ENCODE results near the gene HLA-B. TPM values are rescaled to one million over a fixed set of nuclear protein-coding genes. Genes with fewer than 3 reads are reported as not detected.

Gene HLA-B
- total and polyA plus RNA-seq, 2 of the 8 experiments (the other 6 are each of a cell fraction or from before 2014, with no cell fraction given) = 154 to 233 TPM

GRCh38 chr6:31358302-31358701 is 1.3 kb upstream of the HLA-B start:
- Histone ChIP-seq H3K27me3 (replicated peaks in 1 of 4; ENCODE audit: control insufficient read depth in 3 of 4, extremely low read depth in 1 of 4, insufficient read depth in 3 of 4, low read length in 3 of 4) (peaks cover 3 to 25% (median 15%) of the 10 kb centered on the region in 4 experiments), H3K18ac (ENCODE audit: extremely low read depth, low read length) (no peak overlapping the region), H3K79me1 (ENCODE audit: low read depth, low read length) (no peaks in the 10 kb centered on the region), H3K9ac (replicated peaks in 1 of 4; ENCODE audit: extremely low read depth in 1 of 4, low read depth in 3 of 4, low read length in 3 of 4) (no peak overlapping the region), H2AFZ (ENCODE audit: low read length) (no peak overlapping the region), H3K27ac (ENCODE audit: low read depth, low read length) (no peak overlapping the region), H3K14ac (ENCODE audit: insufficient read length) (no peak overlapping the region), H2BK12ac (ENCODE audit: low read depth, low read length) (no peak overlapping the region), H3K4me1 (replicated peaks in 1 of 4; ENCODE audit: control insufficient read depth in 3 of 4, insufficient read depth in 4 of 4, low read length in 3 of 4) (no peaks in the 10 kb centered on the region), H4K91ac (replicated peaks; ENCODE audit: insufficient read length, low read length) (no peak overlapping the region), H2BK15ac (ENCODE audit: low read length) (no peak overlapping the region), H2BK5ac (ENCODE audit: low read depth, low read length) (no peak overlapping the region), H3K4me2 (ENCODE audit: insufficient read depth in 1 of 2, low read depth in 2 of 2, low read length in 2 of 2) (no peak overlapping the region; a peak in 1 of 4 replicates), H4K20me1 (replicated peaks in 1 of 2; ENCODE audit: control insufficient read depth in 1 of 2, insufficient read depth in 2 of 2, low read length in 2 of 2) (peaks cover 0 to 2% of the 10 kb centered on the region in 2 experiments), H3K56ac (replicated peaks; ENCODE audit: insufficient read length, low read depth, low read length) (no peak overlapping the region), H2BK120ac (replicated peaks; ENCODE audit: low read depth, low read length) (no peak overlapping the region), H3K79me2 (ENCODE audit: control insufficient read depth in 1 of 2, insufficient read depth in 2 of 2, low read length in 2 of 2) (no peaks in the 10 kb centered on the region), H3K4ac (replicated peaks; ENCODE audit: insufficient read length, low read depth, low read length) (no peak overlapping the region), H3K4me3 (ENCODE audit: extremely low read depth in 1 of 4, insufficient read depth in 2 of 4, low read depth in 3 of 4, low read length in 4 of 4) (no peak overlapping the region), H4K5ac (ENCODE audit: insufficient read length, low read depth, low read length) (no peak overlapping the region), H3K9me3 (ENCODE audit: insufficient read depth in 2 of 2, low read depth in 1 of 2, low read length in 1 of 2) (no peaks in the 10 kb centered on the region), H2BK20ac (ENCODE audit: low read length) (no peak overlapping the region), H3K36me3 (ENCODE audit: control insufficient read depth in 2 of 4, insufficient read depth in 4 of 4, low read length in 3 of 4) (peaks cover 0 to 10% (median 0%) of the 10 kb centered on the region in 4 experiments; a peak in 3 of 8 replicates), H2AK5ac (ENCODE audit: low read depth, low read length) (no peak overlapping the region), H3K23ac (ENCODE audit: insufficient read length) (no peak overlapping the region), H3K23me2 (ENCODE audit: low read depth, low read length) (peaks cover 4% of the 10 kb centered on the region; the same call in 1 of the 2 replicates), H4K8ac (ENCODE audit: extremely low read depth, insufficient read depth, low read length) (no peak overlapping the region)
- CTCF ChIA-PET (ENCODE audit: partially characterized antibody) = interaction anchor here (0.7 kb wide), 1 partner anchor 18 kb away, joined by 4 read pairs; no protein-coding TSS in a partner anchor
- 60% methylated on average over 4 of the region's 4 CpGs; no CpG with 5 or more reads in 1 of the 2 experiments for WGBS, 2 experiments (ENCODE audit: extremely low coverage in 1 of 2, insufficient coverage in 1 of 2, insufficient read length in 1 of 2, insufficient replicate concordance in 2 of 2, low coverage in 1 of 2, low lambda C conversion rate in 2 of 2, missing lambda C conversion rate in 1 of 2)
- DNase-seq (ENCODE audit: low read depth in 1 of 2, low spot score in 2 of 2) = no peak
- POLR2A ChIA-PET (ENCODE audit: partially characterized antibody) = interaction anchor here (1.5 kb wide), 1 partner anchor 189 kb away, joined by 3 read pairs; no protein-coding TSS in a partner anchor
- no peak for FAIRE-seq
- TF ChIP-seq RAD21 (IDR thresholded peaks at IDR 0.05 in 1 of 2, conservative IDR thresholded peaks at IDR 0.05 in 1 of 2; ENCODE audit: low read depth in 2 of 2, low read length in 2 of 2) = no peak
- no peak for TF ChIP-seq BACH1 (IDR thresholded peaks at IDR 0.05; ENCODE audit: low read length)
- TF ChIP-seq KDM5A (IDR thresholded peaks at IDR 0.05; ENCODE audit: low read length) = no peak
- no peak for TF ChIP-seq CBX8 (IDR thresholded peaks at IDR 0.05; ENCODE audit: borderline replicate concordance, low read depth, low read length)
- TF ChIP-seq TAF1 (IDR thresholded peaks at IDR 0.05; ENCODE audit: low read depth, low read length) = no peak
- no peak for TF ChIP-seq RXRA (IDR thresholded peaks at IDR 0.05; ENCODE audit: insufficient read depth, low read depth, low read length)
- TF ChIP-seq PHF8 (conservative IDR thresholded peaks at IDR 0.05; ENCODE audit: low read depth, low read length) = no peak
- no peak for TF ChIP-seq ASH2L (IDR thresholded peaks at IDR 0.05; ENCODE audit: low read length)
- TF ChIP-seq POLR2A (IDR thresholded peaks at IDR 0.05; ENCODE audit: control extremely low read depth in 1 of 2, low read depth in 2 of 2, low read length in 2 of 2) = no peak
- TF ChIP-seq CEBPB (IDR thresholded peaks at IDR 0.05; ENCODE audit: low read depth, low read length) = no peak
- TF ChIP-seq CBX5 (IDR thresholded peaks at IDR 0.05; ENCODE audit: low read depth, low read length) = no peak
- TF ChIP-seq SP1 (IDR thresholded peaks at IDR 0.05; ENCODE audit: low read depth, low read length) = no peak
- TF ChIP-seq CHD1 (IDR thresholded peaks at IDR 0.05; ENCODE audit: low read depth, low read length) = no peak
- no peak for TF ChIP-seq SP4 (IDR thresholded peaks at IDR 0.05; ENCODE audit: low read length)
- no peak for TF ChIP-seq TCF12 (IDR thresholded peaks at IDR 0.05; ENCODE audit: low read depth, low read length)
- no peak for TF ChIP-seq SUZ12 (IDR thresholded peaks at IDR 0.05; ENCODE audit: low read length)
